Vagina (tissue), 2 donors: ENCODE measurements around the gene MDFI. TPM values are rescaled to one million over a fixed set of nuclear protein-coding genes. Genes with fewer than 3 reads are reported as not detected.

ENCODE experiments used
- DNase-seq, 2 donors: peaks; one replicate each; pipeline ENCODE4 v3.0.0-alpha.2; 2017; ENCODE audit errors: extremely low spot score in 2 of 2
- H3K27ac ChIP-seq: fragments of 200-600 bp; sonication (generic); one replicate; pipeline ENCODE4 v1.5.1; 2019
- H3K27me3 ChIP-seq: fragments of 200-600 bp; sonication (generic); one replicate; pipeline ENCODE4 v1.5.1; 2019
- H3K36me3 ChIP-seq, 2 donors: fragments of 200-600 bp; sonication (generic); one replicate each; pipeline ENCODE4 v1.5.1; 2017 to 2019
- H3K4me1 ChIP-seq: fragments of 200-600 bp; sonication (generic); one replicate; pipeline ENCODE4 v1.5.1; 2019
- H3K4me3 ChIP-seq, 2 donors: fragments of 200-600 bp; sonication (generic); 1 replicate in 1 of 2; 2 replicates in 1 of 2; pipeline ENCODE4 v1.5.1; 2016 to 2019
- H3K9me3 ChIP-seq: fragments of 200-600 bp; sonication (generic); one replicate; pipeline ENCODE4 v1.5.1; 2019
- CTCF ChIP-seq, 3 experiments: fragments of 450-650 bp in 2 of 3; fragments of 200-600 bp in 1 of 3; sonication (generic) in 1 of 3; IDR thresholded peaks; one replicate each; pipeline ENCODE4 v1.5.1; 2017 to 2019; ENCODE audit warnings: antibody characterized with exemption in 3 of 3, mild to moderate bottlenecking in 2 of 3, moderate library complexity in 2 of 3
- POLR2A ChIP-seq, 2 donors: fragments of 450-650 bp; IDR thresholded peaks; one replicate each; pipeline ENCODE4 v1.6.1; 2017; ENCODE audit warnings: antibody characterized with exemption in 2 of 2, mild to moderate bottlenecking in 2 of 2, moderate library complexity in 2 of 2
- POLR2AphosphoS5 ChIP-seq, 2 donors: sonication (generic); formaldehyde crosslinking; IDR thresholded peaks; one replicate each; pipeline ENCODE4 v1.9.0; 2017; ENCODE audit warnings: antibody characterized with exemption in 2 of 2, mild to moderate bottlenecking in 2 of 2, low read depth in 1 of 2; ENCODE audit not compliant: insufficient read depth in 1 of 2
- intact Hi-C: fragments of 100-400 bp; cut with DNase I; formaldehyde crosslinking; loops from one replicate; pipeline ENCODE4 v1.15.1; 2023
- total RNA-seq: library from RNA; depleted of rRNA; stranded (reverse); fragments of >200 nt; gene quantifications from one replicate; pipeline ENCODE4 v1.2.3, GENCODE V29; 2016

Gene MDFI
- total RNA-seq, 1 donor from 2014 or later = 37.3 TPM

GRCh38 chr6:41599015-41599851 is 39.0 kb upstream of the MDFI start:
- intact Hi-C loops = no loop called here
- Histone ChIP-seq H3K4me1 (peaks cover 10% of the 10 kb centered on the region), H3K27me3 (no peaks in the 10 kb centered on the region), H3K27ac (no peak overlapping the region), H3K36me3 (peaks cover 0 to 8% of the 10 kb centered on the region in 2 donors), H3K4me3 (no peak overlapping the region), H3K9me3 (no peaks in the 10 kb centered on the region)
- no peak for DNase-seq
- TF ChIP-seq POLR2A (IDR thresholded peaks at IDR 0.05) (no peak), CTCF (IDR thresholded peaks at IDR 0.05) (no peak), POLR2AphosphoS5 (IDR thresholded peaks at IDR 0.05; ENCODE audit: insufficient read depth in 1 of 2, low read depth in 1 of 2) (no peak)

- TF ChIP-seq POLR2A (IDR thresholded peaks at IDR 0.05) (no peak), CTCF (IDR thresholded peaks at IDR 0.05) (no peak), POLR2AphosphoS5 (IDR thresholded peaks at IDR 0.05; ENCODE audit: insufficient read depth in 1 of 2, low read depth in 1 of 2) (no peak)
- no peak overlapping the region for H3K4me3 ChIP-seq
- peaks cover 0 to 8% of the 10 kb centered on the region in 2 donors for H3K36me3 ChIP-seq
- intact Hi-C loops = no loop called here
- H3K27me3 ChIP-seq = no peaks in the 10 kb centered on the region
- no peak overlapping the region for H3K27ac ChIP-seq
- H3K4me1 ChIP-seq = peaks cover 5% of the 10 kb centered on the region
- no peaks in the 10 kb centered on the region for H3K9me3 ChIP-seq
- DNase-seq = no peak
These were observed 38.3 kb upstream of the MDFI start for GRCh38 chr6:41599852-41600445.

- peaks cover 4% of the 10 kb centered on the region for H3K4me1 ChIP-seq
- TF ChIP-seq POLR2A (IDR thresholded peaks at IDR 0.05) = no peak
- TF ChIP-seq CTCF (IDR thresholded peaks at IDR 0.05) = no peak
- TF ChIP-seq POLR2AphosphoS5 (IDR thresholded peaks at IDR 0.05; ENCODE audit: insufficient read depth in 1 of 2, low read depth in 1 of 2) = no peak
- no peak overlapping the region for H3K27ac ChIP-seq
- H3K4me3 ChIP-seq = no peak overlapping the region
- H3K36me3 ChIP-seq = peaks cover 0 to 8% of the 10 kb centered on the region in 2 donors
- no peak for DNase-seq
- H3K27me3 ChIP-seq = no peaks in the 10 kb centered on the region
- intact Hi-C loops = no loop called here
- H3K9me3 ChIP-seq = no peaks in the 10 kb centered on the region
These were observed 37.6 kb upstream of the MDFI start for GRCh38 chr6:41600499-41601247.

- H3K36me3 ChIP-seq = peaks cover 0 to 7% of the 10 kb centered on the region in 2 donors
- H3K4me1 ChIP-seq = peaks cover 4% of the 10 kb centered on the region
- H3K4me3 ChIP-seq = no peak overlapping the region
- DNase-seq = no peak
- H3K27me3 ChIP-seq = no peaks in the 10 kb centered on the region
- H3K9me3 ChIP-seq = no peaks in the 10 kb centered on the region
- intact Hi-C loops = no loop called here
- no peak overlapping the region for H3K27ac ChIP-seq
- no peak for TF ChIP-seq POLR2A (IDR thresholded peaks at IDR 0.05)
- TF ChIP-seq POLR2AphosphoS5 (IDR thresholded peaks at IDR 0.05; ENCODE audit: insufficient read depth in 1 of 2, low read depth in 1 of 2) = no peak
- TF ChIP-seq CTCF (IDR thresholded peaks at IDR 0.05) = no peak
These were observed 37.1 kb upstream of the MDFI start for GRCh38 chr6:41601248-41601549.
